GM19240 (cell line): ENCODE data around the gene COX6B2.
A peak's percentile ranks its signal among the peaks of the same experiment; 100 is the strongest.
"Not testable (repeated sequence)": the region's sequence is repeated elsewhere in the genome, so short reads cannot be mapped to it uniquely, and the experiment has no call there.

ENCODE experiments used
- DNase-seq: peaks from one replicate; pipeline ENCODE4 v3.0.0; 2011; ENCODE audit warnings: low spot score; ENCODE audit not compliant: insufficient read length

The COX6B2 gene

DNA sequence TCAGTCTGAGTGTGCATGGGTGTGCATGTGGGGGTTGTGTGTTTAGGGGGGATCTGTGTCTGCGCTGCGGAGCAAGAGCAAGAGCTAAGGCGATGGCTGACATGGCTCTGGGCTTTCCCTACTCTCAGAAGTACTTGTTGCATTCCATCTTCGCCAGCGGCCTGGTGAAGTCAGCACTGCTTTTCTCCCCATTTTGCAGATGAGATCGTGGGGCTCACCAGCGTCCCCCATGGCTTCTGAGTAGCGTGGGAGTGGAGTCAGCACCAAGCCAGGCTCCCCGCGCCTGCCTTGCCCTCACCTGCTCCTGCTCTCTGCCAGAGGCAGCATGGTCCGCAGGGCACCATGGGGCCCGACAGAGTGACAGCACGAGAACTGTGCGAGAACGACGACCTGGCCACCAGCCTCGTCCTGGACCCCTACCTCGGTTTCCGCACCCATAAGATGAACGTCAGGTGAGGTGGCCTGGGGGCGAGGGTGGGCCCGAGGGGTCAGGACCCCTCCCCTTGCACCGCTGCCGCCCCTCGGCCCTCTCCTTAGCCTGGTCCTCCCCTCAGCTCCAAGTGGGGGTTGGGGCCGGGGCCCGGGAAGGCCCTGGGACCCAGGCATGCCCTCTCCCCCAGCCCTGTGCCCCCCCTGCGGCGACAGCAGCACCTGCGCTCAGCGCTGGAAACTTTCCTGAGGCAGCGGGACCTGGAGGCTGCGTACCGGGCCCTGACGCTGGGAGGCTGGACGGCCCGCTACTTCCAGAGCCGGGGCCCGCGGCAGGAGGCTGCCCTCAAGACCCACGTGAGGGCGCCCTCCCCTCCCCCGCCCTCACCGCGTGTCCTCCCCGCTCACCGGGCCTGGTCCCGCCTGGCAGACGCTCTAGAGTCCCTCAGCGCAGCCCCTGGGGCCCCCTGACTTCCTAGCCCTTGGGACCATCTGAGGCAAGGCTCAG, 12.7 kb downstream of the COX6B2 start:
- DNase-seq, result no peak

DNA sequence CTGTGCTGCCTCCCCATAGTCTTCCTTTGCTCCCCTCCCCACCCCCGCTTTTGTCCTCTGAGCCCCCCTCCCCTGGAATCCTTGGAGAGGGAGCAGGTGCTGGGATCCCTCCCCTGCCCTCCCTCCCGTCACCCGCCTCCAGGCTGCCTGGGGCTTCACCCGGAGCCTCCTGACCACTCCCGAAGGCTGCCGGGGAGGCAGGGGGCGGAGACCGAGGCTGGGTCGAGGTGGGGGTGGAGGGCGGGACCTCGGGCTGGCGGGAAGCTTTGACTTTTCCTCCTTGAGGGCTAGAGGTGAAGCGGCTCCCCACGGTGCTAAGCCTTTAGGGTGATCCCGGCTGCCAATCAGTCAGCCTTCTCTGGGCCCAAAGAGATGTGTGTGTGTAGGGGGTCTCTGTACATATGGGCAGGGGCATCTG, 13.3 kb downstream of the COX6B2 start:
- peak; percentile 93 for DNase-seq

DNA sequence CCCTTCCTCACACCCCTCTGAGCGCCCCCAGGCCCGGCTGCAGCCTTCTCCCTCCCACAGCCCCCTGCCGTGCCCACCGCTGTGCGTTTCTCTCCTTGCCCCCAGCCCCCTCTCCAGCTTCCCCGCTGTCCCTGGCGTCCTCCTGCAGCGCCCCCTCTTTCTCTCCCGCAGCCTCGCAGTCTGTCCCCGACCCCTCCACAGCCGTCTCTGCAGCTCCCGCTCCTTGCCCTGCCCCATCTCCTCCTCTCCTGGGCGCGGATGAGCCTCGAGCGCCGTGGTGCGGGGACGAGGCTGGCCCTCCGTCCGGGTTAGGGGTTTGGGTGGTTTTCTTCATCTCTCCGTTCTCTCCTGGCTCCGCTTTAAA, 13.8 kb downstream of the COX6B2 start:
- no peak for DNase-seq

DNA sequence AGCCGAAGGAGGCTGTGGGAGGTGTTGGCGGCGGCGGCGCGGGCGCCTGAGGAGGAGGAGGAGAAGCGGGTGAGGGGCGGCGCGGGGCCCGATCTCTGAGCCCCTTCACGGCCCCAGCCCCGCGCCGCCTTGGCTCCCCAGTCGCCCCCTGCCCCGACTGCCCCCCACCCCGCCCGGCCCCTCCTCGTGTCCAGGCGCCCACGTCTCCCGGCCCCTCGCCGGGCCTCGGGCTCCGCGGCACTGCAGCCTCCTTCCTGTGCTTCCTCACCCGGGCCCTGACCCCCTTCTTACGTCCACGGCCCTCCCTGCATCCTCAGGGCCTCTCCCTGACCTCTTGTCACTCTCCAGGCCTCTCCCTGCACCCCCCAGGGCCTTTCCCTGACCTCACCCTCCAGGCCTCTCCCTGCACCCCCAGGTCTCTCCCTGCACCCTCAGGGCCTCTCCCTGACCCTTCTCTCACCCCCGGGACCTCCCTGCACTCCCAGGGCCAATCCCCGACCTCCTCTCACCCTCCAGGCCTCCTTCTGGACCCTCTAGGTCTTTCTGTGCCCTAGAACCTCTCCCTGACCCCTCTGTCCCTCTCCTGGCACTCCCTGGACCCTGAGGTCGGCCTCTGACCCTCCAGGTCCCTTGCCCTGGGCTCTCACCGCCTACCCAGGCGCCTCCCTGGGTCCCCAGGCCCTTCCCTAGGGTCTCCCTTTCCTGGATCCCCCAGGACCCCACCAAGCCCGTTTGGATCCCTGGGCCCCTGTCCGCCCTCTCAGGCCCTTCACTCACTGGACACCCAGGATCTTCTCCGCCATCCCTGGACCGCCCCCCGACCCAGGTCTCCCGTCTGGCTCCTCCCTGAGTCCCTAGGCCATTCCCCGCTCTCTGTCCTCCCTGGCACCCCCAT, 14.4 kb downstream of the COX6B2 start:
- no peak for DNase-seq

DNA sequence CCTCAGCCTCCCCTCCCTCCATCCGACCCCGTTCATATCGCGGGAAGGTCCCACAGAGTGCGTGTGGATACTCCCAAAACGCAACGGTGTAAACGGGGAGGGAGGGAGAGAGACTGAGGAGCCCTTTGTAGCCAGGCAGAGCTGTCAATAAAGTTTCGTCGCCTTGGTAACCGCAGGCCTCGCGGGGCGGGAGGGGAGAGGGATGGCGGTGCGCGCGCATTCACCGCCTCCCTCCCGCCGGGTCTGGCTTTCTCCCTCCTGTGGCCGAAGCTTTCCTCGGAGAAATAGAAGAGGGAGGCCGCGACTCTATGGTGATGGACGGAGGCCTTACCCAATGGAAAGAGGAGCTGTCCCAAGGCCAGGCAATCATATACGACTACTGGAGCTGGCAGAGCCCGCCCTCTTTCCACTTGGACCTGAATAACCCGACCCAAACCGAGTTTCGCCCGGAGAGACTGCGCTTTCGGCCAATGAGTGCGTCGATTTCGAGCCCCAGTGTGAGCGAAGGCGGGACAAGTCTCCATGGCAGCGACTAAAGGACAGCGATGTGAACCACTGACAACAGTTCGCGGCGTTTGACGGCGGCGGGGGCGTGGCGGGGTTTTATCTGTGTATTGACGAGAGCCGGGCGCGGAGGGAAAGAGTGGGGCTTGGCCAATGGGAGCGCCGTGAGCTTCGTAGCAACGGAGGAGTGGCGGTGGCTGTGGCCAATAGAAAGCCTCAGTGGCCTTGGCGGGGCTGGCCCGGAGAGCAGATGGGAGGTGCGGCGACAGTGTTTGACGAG, 15.2 kb downstream of the COX6B2 start, which contains the start of gene KMT5C:
Gene KMT5C, plus strand, starts transcription at position 772 of the 784 bp plus-strand sequence. CDS start 2,061 bp downstream, outside the sequence.
- peak; percentile 99 for DNase-seq

DNA sequence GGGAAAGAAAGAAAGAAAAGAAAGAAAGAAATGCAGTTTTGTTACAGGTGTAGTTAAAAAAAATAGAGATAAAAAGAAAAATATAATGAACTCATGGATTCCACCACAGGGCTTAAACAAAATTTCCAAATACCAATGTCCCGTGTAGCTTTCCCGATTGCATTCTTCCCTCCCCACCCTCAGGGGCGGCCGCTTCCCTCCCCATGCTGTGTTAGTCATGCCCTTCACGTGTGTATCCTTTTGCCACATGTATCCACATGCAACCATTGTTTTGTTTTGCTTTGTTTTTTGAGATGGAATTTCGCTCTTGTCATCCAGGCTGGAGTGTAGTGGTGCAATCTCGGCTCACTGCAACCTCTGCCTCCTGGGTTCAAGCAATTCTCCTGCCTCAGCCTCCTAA, 18.4 kb downstream of the COX6B2 start:
- DNase-seq, result no peak

DNA sequence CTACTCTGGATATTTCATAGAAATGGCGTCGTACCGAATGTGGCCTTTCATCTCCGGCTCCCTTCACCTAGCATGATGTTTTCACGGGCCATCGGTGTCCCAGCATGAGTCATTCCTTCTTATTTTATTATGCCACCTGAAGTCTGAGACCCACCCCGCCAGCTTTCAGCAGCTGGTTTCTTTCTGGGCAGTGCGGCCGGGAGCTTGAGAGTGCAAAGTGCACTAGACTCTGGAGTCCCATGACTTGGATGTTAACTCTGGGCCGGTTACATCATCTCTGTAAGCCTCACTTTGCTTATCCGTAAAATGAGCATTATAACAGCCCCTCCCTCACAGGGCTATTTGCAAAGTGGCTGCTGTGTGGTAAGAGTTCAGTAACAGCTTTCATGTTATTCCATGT, 20.6 kb downstream of the COX6B2 start:
- DNase-seq, result no peak

DNA sequence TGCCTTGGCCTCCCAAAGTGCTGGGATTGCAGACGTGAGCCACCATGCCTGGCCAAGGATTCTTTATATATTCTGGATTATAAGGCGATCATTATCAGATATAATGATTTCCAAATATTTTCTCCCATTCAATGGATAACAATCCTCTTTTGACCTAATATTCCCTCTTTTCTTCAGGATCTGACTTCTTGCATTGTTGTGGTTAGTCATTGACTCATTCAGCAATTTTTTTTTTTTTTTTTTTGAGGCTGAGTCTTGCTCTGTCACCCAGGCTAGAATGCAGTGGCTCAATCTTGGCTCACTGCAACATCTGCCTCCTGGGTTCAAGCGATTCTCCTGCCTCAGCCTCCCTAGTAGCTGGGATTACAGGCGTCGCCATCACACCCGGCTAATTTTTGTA, 24.7 kb downstream of the COX6B2 start:
- not testable (repeated sequence) for DNase-seq

DNA sequence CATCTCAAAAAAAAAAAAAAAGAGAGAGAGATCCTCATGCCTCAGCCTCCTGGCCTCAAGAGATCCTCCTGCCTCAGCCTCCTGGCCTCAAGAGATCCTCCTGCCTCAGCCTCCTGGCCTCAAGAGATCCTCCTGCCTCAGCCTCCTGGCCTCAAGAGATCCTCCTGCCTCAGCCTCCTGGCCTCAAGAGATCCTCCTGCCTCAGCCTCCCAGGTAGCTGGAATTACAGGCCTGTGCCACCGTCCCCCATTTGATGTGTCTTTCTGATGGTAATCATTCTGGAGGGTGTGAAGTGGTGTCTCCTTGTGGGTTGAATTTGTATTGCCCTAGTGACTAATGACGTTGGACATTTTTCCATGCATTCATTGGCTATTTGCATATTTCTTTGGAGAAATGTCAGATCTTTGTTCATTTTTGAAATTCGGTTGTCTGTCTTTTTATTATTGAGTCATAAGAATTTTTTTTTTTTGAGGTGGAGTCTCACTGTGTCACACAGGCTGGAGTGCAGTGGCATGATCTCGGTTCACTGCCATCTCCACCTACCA, 25.7 kb downstream of the COX6B2 start:
- DNase-seq, result not testable (repeated sequence)

DNA sequence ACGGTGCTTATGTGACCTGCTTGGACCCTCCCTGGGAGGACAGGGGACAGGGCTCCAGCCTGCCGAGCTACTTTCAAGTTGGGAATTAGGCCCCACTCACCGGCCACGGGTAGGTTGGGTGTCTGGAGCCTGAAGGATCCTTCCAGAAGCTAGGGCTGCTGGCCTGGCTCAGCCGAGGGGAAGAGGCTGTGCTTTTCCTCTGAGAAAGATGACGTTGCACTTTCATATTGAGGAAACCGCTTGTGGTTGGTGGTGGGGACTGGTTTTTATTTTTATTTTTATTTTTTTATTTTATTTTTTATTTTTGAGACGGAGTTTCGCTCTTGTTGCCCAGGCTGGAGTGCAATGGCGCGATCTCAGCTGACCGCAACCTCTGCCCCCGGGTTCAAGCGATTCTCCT, 29.3 kb downstream of the COX6B2 start, which contains the start of gene TMEM150B:
Gene TMEM150B, minus strand, starts transcription at position 170 of the 400 bp plus-strand sequence. CDS start 4,305 bp downstream, outside the sequence.
- DNase-seq, result no peak

DNA sequence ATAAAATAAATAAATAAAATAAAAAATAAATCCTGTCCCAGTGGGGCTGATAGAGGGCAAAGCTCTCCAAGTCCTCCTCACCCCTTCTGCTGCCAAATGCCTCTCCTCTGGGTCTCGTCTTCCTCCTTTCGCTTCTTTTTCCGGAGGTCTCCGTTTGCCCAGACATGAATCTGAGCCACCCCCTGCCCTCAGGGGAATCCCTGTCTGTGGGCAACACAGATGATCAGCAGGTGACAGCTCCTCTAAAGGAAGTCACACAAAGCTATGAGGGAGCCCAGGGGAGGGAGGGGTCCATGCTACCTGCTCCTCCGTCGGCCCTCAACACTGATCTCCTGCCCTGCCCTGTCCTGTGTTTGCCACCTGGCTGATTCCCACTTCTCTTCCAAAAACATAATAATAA, 29.9 kb downstream of the COX6B2 start:
- no peak for DNase-seq

DNA sequence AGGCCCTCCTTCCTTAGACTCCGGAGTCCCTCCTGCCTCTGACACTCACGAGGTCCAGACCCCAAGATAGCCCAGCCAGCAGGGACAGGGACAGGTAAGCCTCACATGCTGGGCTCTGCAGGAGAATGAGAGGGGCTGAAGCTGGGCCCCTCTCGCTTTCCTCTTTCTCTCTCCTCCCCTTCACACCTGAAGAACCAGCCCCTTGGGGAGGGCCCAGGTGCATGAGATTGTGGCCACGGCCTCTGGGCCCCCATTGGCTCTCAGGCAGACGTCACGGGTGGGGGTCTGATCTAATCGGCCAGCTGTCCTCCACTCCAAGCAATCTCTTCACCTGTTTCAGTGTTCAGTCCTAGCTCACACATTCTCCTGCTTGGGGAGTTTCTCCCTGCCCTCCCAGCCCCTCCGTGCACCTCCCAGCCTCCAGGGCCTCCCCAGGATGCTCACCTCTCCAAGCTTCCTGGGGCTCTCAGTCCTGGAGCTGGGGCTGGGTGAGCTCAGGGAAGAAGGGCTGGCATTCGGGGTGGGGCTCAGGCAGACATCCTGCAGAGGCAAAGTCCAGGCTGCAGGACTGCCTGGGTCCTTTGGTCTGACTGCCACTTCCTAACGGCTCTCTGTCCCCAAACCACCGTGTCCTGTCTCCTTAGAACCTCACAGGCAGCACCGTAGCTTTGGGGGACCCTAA, 32.2 kb downstream of the COX6B2 start:
- DNase-seq, result no peak

DNA sequence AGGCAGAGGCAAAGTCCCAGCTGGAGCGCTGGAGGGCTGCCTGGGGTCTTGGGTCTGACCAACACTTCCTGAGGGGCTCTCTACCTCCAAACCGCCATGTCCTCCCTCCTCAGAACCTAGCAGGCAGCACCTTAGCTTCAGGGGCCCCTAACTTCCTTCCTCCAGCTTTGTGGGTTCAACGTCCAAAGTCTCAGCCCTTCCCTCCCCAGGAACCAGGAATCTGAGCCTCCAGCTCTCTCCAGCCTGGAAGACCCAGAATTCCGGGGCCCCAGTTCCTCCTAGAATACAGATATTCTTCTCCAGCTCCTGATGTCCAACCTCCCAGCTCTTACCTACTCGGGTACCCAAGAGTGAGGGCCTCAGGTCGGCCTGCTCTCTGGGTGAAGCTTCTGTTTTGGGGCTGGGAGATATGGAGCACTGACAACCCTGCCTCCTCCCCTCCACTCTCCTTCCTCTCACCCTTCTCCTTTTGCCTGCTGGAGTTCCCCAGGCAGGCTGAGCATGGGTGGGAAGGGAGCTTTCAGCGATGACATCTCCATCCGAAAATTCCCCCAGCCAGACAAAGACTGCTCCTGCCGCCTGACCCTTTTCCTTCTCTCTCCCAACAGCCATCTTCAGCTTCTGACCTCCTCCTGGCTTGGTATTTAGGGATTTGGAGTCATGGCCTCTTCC, 32.9 kb downstream of the COX6B2 start:
- DNase-seq, result no peak

DNA sequence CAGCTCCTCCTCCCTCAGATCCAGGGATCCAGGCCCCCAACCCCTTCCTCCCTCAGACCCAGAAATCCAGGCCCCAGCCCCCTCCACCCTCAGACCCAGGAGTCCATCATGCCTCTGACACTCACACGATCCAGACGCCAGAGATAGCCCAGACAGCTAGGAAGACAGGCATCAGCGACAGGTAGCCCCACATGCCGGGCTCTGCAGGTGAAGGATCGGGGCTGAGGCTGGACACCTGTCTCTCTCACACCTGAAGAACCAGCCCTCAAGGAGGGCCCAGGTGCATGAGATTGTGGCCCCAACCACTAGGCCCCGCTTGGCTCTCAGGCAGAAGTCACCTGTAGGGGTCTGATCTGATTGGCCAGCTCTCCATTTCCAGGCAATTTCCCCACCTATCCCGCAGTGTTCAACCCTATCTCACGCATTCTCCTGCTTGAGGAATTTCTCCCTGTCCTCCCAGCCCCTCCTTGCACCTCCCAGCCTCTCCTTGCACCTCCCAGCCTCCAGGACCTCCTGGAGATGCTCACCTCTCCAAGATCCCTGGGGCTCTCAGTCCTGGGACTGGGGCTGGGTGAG, 33.6 kb downstream of the COX6B2 start:
- DNase-seq, result no peak

DNA sequence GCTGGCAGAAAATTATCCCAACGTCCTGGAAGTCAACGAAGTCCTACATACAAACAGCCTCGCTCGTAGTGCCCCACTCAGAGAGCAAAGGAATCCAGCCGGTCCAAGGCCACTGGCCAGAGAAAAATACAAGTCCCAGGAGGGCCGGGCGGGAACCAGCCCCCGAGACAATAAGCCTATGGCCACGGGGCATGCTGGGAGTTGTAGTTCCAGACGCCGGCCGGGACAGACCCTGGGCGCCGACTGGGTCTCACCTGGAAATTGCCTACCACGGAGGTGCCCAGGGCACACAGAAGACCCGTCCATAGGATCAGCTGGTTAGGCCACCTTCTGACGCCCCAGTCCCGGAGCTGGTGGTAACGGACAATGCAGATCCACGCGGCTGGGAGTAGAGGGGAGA, 34.7 kb downstream of the COX6B2 start:
- DNase-seq, result no peak

DNA sequence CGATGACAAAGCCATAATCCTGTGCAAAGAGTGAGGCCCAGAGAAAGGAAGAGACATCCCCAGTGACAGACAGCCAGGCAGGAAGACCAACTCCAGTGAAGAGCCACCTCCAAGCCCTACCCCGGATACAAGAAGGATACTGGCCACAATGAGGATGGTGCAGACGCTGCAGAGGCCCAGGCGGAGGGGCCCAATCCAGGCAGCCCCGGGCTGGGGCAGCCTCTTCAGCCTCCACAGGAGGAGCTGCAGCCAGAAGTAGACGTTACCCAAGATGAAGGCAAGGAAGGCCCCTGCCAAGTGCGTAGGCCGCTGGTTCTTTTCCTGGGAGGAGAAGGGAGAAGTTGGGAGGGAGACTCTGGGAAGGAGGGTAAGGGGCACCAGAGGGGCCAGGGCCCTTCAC, 37.9 kb downstream of the COX6B2 start:
- no peak for DNase-seq

DNA sequence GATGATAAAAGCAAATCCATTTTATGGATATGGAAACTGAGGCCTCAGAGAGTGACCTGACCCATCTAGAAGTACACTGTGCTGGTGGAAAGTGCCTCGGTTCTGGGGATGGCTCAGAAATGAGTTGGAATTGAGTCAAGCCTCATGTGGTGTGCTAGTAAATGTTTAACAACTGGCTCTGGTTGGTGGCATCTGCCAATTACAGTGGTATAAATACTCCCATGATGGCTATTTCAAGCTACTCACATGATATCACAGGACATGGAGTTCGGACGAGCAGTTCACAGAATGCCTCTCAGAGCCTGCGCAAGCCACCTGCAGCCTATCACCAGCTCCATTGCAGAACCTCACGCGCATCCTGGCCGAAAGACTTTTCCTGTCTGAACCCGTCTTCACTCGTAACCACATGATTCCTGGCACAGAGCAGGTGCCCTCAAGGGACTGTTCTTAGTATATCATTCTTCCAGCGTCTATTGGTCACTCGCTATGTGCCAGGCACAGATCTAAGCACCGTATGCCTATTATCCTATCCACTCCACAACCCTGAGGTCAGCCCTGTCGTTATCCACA, 38.5 kb downstream of the COX6B2 start:
- no peak for DNase-seq

DNA sequence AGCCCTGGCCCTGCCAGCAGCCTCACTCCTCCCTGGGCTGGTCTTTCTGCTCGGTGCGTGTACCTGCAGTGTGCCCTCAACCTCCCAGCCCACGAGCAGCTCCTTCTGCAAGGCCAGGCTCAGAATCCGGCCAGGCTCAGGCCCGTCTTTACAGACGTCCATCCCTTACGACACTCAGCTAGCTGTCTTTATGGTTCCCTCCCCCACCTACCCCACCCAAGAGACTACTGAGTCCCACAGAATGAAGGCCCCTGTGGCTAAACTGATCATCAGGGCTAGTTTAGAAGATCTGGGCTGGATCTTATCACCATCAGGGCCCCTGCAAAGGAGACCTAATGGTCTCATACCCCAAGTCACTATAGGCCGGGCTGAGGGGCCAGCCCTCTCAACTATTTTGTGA, 40.1 kb downstream of the COX6B2 start:
- DNase-seq, result no peak
